GM19351 (cell line): ENCODE measurements around the gene C2CD3.
"Not testable (repeated sequence)": the region's sequence is repeated elsewhere in the genome, so short reads cannot be mapped to it uniquely, and the experiment has no call there.

Experiments
- ATAC-seq: cut with Tn5 transposase; IDR thresholded peaks from one replicate; pipeline ENCODE4 v1.9.1; 2021; ENCODE audit warnings: mild to moderate bottlenecking, moderate library complexity; ENCODE audit not compliant: unreplicated experiment

Gene C2CD3

DNA sequence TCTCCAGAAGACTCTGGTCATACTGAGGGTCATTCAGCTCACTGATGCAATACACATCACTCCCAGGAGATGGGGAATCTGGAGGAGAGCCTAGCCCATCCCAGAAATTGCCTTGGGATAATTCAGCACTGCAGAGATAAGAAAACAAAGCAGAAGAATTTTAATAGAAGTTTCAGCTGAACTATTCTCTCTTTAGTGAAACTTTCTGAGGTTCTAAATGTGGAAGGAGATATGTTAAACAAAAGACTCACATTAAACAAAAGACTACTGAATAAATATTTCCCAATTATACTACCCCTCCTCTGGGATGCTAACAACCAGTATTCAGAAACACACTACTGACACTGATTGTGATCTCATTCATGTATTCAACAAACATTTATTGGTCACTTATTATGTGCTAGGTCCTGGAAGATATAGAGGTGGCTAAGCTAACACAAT is 47.8 kb downstream of the C2CD3 start:
- no peak for ATAC-seq

DNA sequence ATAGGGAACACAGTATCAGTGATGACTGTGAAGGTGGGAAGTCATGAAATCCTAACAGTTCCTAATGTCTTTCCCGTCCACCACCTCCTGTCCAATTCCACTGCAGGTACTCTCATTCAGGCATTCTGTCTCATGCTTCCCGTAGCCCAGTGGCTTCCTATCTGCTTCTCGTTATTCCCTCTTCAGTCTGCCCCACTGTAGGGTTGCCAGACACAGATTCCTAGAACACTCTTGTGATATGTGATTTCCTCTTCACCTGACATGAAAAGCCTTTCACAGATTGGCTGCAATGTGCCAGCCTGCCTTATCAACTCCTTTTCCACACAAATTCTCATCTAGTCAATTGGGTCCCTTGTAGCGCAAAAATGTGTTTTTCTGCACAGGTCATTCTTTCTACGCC is 49.0 kb downstream of the C2CD3 start:
- ATAC-seq, result no peak

GRCh38 chr11:74120260-74121035 is 50.4 kb downstream of the C2CD3 start:
- not testable (repeated sequence) for ATAC-seq

GRCh38 chr11:74116719-74117118 is 54.1 kb downstream of the C2CD3 start:
- no peak for ATAC-seq

DNA sequence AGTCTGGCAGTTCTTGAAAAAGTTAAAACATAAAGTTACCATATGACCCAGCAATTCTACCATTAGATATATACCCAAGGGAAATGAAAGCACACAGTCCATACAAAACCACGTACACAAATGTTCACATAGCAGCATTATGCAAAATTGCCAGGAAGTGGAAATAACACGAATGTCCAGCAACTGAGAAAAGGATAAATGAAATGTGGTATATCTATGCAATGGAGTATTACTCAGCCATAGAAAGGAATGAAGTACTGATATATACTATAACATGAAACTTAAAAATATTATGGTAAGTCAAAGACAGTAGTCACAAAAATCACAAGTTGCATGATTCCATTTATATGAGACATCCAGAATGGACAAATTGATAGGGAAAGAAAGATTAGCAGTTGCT is 57.9 kb downstream of the C2CD3 start:
- no peak for ATAC-seq

DNA sequence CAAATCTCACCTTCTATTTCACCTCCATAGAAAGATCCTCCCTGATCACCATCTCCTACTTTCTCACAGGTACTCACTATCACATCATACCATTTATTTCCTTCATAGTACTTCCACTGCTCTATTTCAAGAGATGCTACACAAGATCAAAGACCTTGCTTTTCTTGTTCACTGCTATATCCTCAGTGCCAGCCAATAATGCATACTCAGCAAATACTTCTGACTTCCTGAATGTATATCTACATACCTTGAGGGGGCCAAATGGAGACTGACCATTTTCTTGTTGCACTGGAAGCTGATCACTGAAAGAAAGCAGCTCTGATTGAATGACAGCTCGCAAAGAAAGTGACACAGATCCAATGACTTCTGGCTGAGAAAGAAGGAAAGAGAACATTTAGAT is 64.7 kb downstream of the C2CD3 start:
- no peak for ATAC-seq

DNA sequence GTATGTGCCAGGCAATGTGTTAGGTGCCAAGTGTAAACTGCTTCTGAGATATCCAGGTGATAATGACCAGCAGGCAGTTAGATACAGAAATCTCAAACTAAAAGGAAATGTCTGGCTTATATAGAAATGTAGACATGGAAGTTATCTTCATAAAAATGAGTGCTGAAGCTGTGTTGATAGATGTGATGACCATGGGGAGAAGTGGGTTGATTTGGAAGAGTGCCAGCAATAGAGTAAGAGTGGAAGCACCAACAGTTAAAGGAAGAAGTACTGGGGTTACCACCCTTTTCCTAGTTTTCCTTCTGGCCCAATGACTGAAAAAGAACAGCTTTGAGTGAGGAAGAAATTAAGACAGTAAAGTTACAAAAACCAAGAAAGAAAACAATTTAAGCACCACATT is 68.5 kb downstream of the C2CD3 start:
- ATAC-seq, result no peak

GRCh38 chr11:74100735-74101134 is 70.1 kb downstream of the C2CD3 start:
- no peak for ATAC-seq

DNA sequence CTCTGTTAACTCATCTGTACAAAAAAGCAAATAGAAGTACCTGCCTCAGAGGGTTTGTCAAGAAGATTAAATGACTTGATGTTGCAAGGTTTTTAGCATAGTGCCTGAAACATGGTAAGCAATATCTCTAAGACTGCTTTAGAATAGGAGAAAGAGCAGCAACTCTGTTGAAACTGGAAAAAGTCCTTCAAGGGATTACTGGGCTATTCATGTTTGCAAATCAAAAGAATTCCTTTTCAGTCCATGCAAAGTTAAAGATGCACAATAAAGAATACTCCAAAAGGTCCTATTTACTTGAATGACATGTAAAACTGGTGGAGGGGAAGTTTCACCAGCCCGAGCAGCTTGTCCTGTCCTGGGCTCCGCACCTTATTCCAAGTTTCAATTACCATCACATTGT is 70.6 kb downstream of the C2CD3 start:
- no peak for ATAC-seq

- no peak for ATAC-seq
Measured at GRCh38 chr11:74097686-74098237, 73.0 kb downstream of the C2CD3 start.

- ATAC-seq, result no peak
Measured at GRCh38 chr11:74094393-74094792, 76.4 kb downstream of the C2CD3 start.

DNA sequence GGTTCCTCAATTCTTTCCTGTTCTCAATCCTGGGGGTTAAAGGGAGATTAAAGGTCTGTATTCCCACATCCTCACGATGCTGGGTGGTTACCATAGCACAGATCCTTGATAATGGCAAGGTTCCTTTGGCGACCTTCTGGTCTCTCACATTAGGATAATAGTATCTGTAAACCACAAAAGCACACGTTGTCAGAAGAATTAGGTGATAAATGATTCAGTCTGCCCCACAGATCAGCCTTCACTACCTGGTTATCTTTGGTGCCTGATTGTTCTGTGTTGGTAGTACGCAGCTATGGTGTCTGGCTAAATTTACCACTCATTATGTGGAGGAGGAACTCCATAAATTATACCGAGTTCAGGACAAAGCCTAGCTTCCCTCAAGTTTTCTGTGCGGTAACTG is 78.4 kb downstream of the C2CD3 start:
- ATAC-seq, result no peak

GRCh38 chr11:74091549-74091948 is 79.3 kb downstream of the C2CD3 start:
- no peak for ATAC-seq

GRCh38 chr11:74090701-74091100 is 80.1 kb downstream of the C2CD3 start:
- ATAC-seq, result no peak

DNA sequence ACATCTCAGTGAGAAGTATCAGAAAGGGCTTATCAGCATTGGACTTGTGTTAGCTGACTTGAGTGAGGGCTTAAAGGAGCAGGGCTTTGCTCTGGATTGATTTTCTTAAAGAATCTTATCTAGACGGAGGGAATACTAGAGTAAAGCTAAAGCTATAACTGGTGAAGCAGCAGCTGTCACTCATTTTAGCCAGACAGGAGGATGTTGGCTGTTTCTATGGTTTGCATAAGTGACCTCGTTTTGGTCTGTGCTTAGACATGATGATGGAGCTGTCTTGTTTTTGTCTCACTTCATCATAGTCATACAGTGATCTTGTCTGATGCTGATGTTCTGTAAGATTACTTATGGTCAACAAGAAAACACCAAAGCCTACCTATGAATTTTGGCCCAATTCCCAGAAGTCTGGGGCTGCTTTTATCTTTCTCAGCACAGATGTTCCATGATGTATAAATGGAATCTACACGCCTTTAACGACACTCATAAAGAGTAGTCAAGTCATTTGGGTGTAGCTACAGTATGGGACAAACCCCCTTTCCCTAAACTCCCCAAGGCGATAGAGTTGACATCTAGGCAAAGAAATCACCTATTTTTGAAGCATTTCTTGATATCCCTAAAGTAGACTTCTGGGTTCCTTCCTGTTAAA is 84.4 kb downstream of the C2CD3 start:
- ATAC-seq, result no peak

DNA sequence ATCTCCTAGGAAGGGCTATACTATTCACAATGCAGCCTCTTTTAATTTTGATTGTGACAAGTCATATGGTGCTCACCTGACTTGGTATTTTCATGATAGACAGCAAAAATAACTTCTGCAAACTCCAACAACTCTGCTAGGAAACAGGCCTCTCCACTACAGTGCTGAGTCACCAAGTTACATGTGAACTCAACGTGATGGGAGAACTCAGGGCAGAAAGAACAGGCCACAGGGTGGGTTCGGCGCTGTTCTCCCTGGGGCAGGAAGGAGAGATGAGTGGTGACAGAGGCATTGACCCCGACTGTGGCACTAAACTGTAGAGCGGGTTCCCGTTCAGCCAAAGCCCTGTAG is 85.3 kb downstream of the C2CD3 start:
- ATAC-seq, result no peak

GRCh38 chr11:74084796-74085541 is 85.8 kb downstream of the C2CD3 start:
- ATAC-seq, result no peak

DNA sequence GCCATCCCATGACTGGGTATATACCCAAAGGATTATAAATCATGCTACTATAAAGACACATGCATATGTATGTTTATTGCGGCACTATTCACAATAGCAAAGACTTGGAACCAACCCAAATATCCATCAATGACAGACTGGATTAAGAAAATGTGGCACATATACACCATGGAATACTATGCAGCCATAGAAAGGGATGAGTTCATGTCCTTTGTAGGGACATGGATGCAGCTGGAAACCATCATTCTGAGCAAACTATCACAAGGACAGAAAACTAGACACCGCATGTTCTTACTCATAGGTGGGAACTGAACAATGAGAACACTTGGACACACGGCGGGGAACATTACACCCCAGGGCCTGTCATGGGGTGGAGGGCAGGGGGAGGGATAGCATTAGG is 86.9 kb downstream of the C2CD3 start:
- not testable (repeated sequence) for ATAC-seq

DNA sequence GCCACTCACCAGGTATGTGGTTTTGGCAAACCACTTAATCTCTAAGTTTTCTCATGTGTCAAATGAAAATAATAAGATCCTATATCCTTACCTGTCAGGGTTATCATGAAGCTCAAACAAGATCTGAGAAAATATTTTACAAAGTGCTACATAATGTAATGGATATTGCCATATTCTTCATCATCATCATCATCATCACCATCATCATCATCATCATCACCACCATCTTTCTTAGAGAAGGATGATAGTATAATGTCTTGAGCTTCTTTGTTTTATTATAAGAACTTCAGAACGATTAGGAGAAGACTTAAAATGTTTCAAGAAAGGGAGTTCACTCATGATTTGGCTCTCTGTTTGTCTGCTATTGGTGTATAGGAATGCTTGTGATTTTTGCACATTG is 89.4 kb downstream of the C2CD3 start:
- ATAC-seq, result no peak

DNA sequence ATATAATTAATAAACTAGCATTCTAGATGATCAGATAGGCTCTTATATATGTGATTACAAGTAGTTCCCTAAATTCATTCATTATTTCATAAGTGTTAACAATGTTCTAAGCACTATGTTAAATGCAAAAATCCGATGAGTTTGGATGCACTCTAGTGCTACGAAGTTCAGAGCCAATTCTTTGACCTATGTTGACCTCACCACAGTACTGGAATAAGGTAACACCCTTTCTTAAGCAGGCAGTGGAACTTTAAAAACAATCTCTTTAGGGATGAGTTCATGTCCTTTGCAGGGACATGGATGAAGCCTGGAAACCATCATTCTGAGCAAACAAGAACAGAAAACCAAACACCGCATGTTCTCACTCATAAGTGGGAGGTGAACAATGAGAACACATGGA is 93.6 kb downstream of the C2CD3 start:
- no peak for ATAC-seq

- ATAC-seq, result no peak
Measured at GRCh38 chr11:74072721-74073120, 98.1 kb downstream of the C2CD3 start.

DNA sequence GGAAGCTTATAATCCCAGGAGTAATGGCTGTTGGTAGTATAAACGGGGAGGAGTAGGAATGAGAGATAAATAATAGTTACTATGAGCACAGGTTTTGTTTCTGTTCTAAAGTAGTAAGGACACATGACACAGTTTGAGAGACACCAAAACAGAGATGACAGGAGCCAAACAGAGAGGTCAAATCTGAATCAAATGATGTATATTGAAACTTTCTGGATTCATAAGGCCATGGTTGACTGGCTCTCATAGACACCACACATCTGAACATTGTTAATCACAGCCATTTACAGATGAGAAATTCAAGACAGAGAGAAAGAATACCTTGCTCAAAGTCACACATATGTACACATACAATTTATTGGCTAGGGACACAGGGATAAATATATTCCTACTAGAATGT is 98.5 kb downstream of the C2CD3 start:
- ATAC-seq, result no peak
